ENCODE data around the gene CYFIP2.
A peak's percentile ranks its signal among the peaks of the same experiment; 100 is the strongest.

DNA sequence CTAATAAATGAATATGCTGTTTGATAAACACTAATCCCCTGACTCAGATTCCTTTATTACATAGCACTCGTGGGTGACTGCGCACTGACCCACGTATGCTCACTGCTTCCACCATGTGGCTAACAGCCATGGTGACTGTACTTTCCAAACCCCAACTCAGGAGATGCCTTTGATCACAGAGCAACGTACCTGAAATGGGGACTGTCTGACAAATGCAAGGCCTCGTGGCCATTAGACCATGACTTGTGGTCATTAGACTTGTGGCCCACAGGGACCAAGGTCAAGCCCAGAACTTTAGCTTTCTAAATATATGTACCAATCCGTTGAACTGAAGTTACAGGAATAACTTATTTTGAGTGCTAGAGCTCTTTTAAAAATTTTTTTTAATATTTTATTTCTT lies 46.6 kb downstream of the CYFIP2 start:
- no peak for TF ChIP-seq ZNF510 (tag by site-specific recombination; IDR thresholded peaks at IDR 0.05; ENCODE audit: insufficient replicate concordance)
- TF ChIP-seq, protein P1, sequence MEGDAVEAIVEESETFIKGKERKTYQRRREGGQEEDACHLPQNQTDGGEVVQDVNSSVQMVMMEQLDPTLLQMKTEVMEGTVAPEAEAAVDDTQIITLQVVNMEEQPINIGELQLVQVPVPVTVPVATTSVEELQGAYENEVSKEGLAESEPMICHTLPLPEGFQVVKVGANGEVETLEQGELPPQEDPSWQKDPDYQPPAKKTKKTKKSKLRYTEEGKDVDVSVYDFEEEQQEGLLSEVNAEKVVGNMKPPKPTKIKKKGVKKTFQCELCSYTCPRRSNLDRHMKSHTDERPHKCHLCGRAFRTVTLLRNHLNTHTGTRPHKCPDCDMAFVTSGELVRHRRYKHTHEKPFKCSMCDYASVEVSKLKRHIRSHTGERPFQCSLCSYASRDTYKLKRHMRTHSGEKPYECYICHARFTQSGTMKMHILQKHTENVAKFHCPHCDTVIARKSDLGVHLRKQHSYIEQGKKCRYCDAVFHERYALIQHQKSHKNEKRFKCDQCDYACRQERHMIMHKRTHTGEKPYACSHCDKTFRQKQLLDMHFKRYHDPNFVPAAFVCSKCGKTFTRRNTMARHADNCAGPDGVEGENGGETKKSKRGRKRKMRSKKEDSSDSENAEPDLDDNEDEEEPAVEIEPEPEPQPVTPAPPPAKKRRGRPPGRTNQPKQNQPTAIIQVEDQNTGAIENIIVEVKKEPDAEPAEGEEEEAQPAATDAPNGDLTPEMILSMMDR (tag by site-specific recombination; IDR thresholded peaks at IDR 0.05), result peak; percentile 33
- TF ChIP-seq, protein P2, sequence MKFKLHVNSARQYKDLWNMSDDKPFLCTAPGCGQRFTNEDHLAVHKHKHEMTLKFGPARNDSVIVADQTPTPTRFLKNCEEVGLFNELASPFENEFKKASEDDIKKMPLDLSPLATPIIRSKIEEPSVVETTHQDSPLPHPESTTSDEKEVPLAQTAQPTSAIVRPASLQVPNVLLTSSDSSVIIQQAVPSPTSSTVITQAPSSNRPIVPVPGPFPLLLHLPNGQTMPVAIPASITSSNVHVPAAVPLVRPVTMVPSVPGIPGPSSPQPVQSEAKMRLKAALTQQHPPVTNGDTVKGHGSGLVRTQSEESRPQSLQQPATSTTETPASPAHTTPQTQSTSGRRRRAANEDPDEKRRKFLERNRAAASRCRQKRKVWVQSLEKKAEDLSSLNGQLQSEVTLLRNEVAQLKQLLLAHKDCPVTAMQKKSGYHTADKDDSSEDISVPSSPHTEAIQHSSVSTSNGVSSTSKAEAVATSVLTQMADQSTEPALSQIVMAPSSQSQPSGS (tag by site-specific recombination; IDR thresholded peaks at IDR 0.05; ENCODE audit: low read depth), result no peak
- TF ChIP-seq, protein P3, sequence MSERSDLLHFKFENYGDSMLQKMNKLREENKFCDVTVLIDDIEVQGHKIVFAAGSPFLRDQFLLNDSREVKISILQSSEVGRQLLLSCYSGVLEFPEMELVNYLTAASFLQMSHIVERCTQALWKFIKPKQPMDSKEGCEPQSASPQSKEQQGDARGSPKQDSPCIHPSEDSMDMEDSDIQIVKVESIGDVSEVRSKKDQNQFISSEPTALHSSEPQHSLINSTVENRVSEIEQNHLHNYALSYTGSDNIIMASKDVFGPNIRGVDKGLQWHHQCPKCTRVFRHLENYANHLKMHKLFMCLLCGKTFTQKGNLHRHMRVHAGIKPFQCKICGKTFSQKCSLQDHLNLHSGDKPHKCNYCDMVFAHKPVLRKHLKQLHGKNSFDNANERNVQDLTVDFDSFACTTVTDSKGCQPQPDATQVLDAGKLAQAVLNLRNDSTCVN (tag by site-specific recombination; optimal IDR thresholded peaks at IDR 0.05), result no peak
- no peak for TF ChIP-seq ZNF610 (tag by site-specific recombination; IDR thresholded peaks at IDR 0.05; ENCODE audit: borderline replicate concordance)
- no peak for TF ChIP-seq ZNF585B (tag by site-specific recombination; IDR thresholded peaks at IDR 0.05)
- no peak for TF ChIP-seq ZBTB21 (tag by site-specific recombination; IDR thresholded peaks at IDR 0.05)
- TF ChIP-seq KLF16 (tag by site-specific recombination; IDR thresholded peaks at IDR 0.05), result no peak
- TF ChIP-seq ZNF24 (tag by site-specific recombination; IDR thresholded peaks at IDR 0.05), result no peak
